Effector memory CD8-positive, alpha-beta T cell (primary cell): ENCODE data around the gene FEZ2.

Source experiments
- ATAC-seq: fragments of 150-1000 bp; cut with Tn5 transposase; replicated peaks from 2 replicates; pipeline ENCODE4 v1.10.0; 2021; ENCODE audit warnings: mild to moderate bottlenecking, moderate library complexity
- DNase-seq, 3 experiments: peaks; one replicate each; pipeline ENCODE4 v3.0.0; 2021
- H3K27ac Mint-ChIP-seq, 2 donors: one replicate each; pipeline ENCODE4 v1.8.0; 2022; ENCODE audit warnings: mild to moderate bottlenecking in 2 of 2, mixed read lengths in 2 of 2, moderate library complexity in 2 of 2
- H3K27me3 Mint-ChIP-seq, 2 donors: one replicate each; pipeline ENCODE4 v1.8.0; 2022; ENCODE audit warnings: mixed read lengths in 2 of 2
- H3K36me3 Mint-ChIP-seq: one replicate; pipeline ENCODE4 v1.8.0; 2022; ENCODE audit warnings: mild to moderate bottlenecking, moderate library complexity, mixed read lengths; ENCODE audit not compliant: insufficient read depth
- H3K4me1 Mint-ChIP-seq, 2 donors: one replicate each; pipeline ENCODE4 v1.8.0; 2022; ENCODE audit warnings: low read depth in 2 of 2, mixed read lengths in 2 of 2
- H3K4me3 Mint-ChIP-seq, 2 donors: one replicate each; pipeline ENCODE4 v1.8.0; 2022; ENCODE audit warnings: mild to moderate bottlenecking in 2 of 2, mixed read lengths in 2 of 2, moderate library complexity in 2 of 2
- H3K9me3 Mint-ChIP-seq, 2 donors: one replicate each; pipeline ENCODE4 v1.8.0; 2022; ENCODE audit warnings: mixed read lengths in 2 of 2

The FEZ2 gene

DNA sequence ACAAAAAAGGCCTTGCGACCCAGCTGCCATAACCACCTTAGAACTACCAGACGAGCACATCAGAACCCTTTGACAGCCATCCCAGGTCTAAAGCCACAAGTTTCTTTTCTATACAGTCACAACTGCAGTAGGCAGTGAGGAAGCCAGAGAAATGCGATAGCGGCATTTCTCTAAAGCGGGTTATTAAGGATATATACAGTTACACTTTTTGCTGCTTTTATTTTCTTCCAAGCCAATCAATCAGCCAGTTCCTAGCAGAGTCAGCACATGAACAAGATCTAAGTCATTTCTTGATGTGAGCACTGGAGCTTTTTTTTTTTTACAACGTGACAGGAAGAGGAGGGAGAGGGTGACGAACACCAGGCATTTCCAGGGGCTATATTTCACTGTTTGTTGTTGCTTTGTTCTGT is 48.8 kb downstream of the FEZ2 start:
- Mint-ChIP-seq H3K4me1 (peaks cover 0 to 4% of the 10 kb centered on the region in 2 donors), H3K9me3 (no peaks in the 10 kb centered on the region), H3K27me3 (no peaks in the 10 kb centered on the region), H3K36me3 (peaks cover 43% of the 10 kb centered on the region), H3K4me3 (no peak overlapping the region), H3K27ac (peak overlapping the region; percentile 19 to 89)
- ATAC-seq: no peak
- no peak for DNase-seq

DNA sequence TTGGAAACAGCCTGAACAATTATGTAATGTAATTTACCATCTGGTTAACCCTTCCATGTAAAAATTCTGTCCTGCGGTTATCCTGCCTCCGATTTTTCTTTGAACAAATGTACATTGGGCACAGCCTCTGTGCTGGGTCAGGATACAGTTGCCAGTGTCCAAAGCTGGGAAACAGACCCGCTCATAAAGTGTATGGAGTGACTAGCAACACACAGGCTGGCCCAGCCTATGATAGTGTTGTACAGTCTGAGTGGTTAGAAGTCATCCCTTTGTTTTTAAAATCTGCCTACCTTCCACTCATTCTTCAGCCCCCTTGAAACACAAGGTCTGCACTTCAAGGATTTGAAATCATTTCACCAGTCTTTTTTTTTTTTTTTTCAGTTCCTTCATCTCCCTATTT is 50.1 kb downstream of the FEZ2 start:
- H3K36me3 Mint-ChIP-seq: peaks cover 37% of the 10 kb centered on the region
- peaks cover 0 to 4% of the 10 kb centered on the region in 2 donors for H3K4me1 Mint-ChIP-seq
- ATAC-seq: no peak
- no peaks in the 10 kb centered on the region for H3K9me3 Mint-ChIP-seq
- H3K4me3 Mint-ChIP-seq: no peak overlapping the region
- no peaks in the 10 kb centered on the region for H3K27me3 Mint-ChIP-seq
- no peak for DNase-seq
- no peak overlapping the region for H3K27ac Mint-ChIP-seq

DNA sequence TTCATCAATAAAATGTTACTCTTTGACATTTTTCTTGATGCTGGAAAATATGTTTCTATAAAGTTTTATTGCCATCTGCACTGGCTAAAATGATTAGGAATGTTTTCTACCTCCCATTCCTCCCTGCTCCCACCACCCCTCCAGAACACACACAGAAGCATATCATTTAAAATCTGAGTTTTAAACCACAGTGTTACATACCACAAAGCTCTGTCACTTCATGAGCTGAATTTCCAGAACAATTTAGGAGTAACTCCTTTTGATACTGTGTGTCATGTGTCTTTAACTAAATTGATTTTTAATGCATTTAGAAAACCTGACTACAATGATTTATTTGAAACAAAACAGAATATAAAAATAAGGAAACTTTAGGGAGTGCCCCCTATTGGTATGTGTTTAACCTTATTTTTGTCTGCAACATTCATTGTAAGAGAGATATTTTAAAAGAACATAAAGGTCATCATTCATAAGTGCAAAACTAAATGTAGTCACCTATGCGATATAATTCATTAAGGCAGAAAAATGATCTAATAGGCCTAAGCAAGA is 52.0 kb downstream of the FEZ2 start:
- Mint-ChIP-seq H3K27ac (no peak overlapping the region), H3K27me3 (no peaks in the 10 kb centered on the region), H3K36me3 (peaks cover 27% of the 10 kb centered on the region), H3K4me3 (no peak overlapping the region), H3K4me1 (peaks cover 0 to 4% of the 10 kb centered on the region in 2 donors), H3K9me3 (no peaks in the 10 kb centered on the region)
- ATAC-seq (no peak), DNase-seq (no peak)

DNA sequence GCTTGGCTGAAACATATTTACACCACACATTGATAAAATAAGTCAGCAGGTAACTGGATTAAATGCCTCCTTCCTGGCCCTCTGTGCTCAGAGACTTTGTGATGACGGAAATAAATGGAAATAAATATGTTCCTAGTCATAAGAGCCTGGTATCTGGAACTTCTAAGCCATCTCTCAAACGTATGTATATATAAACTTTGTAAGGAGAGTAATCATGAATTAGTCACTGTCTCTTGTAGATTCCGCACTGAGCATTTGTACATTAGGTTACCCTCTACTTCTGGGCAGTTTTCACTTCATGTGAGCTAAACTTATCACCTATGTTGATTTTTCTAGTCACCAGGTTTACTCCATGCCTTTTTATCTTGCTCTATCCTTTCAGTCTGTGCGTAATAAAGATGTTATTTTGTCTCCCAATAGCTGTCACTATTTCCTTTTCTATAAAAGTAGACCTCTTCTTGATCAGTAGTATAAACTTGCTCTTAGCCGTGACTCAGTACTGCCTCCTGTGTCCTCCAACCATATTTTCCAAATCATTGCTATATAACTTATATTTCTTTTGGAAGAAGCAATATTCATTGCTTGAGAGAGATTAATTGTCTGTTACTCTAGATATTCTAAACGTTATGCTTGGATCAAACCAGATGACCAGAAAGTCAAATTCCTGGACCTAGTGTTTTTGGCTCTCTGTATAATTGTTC is 53.2 kb downstream of the FEZ2 start:
- Mint-ChIP-seq H3K27me3 (no peaks in the 10 kb centered on the region), H3K4me1 (peaks cover 0 to 4% of the 10 kb centered on the region in 2 donors), H3K4me3 (no peak overlapping the region), H3K36me3 (peaks cover 24% of the 10 kb centered on the region), H3K9me3 (no peaks in the 10 kb centered on the region), H3K27ac (no peak overlapping the region)
- ATAC-seq: no peak
- DNase-seq: no peak

DNA sequence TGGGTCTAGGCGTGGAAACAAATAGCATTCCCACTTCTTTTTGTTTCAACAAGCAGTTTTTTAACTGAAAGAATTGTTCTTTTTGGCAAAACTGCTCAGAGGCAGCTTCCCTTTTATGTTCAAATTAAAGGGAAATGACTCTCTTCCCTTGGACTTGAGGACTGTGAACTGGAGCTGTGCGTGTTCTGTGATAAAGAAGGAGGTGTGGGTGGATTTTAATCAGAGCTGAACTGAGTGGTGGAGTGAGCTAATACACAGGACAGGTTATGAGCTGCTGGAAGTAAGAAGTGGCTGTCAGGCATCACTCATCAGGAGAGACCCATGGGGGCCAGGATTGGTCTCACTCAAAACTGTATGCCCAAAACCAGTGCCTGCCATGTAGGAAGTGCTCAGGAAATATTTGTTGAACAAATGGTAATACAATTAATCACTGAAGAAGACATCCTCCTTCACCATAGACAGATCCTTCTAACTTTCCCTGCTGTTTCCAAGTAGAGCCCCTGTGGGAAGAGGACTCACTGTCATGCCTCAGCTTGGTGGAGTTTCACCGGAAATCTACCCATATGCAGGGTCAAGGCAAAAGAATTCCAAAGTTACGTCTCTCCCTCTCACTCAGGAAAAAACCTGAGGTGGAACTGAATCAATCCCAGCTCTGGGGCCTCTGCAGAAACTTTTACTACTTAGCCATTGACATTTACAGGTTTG is 55.9 kb downstream of the FEZ2 start:
- no peak for ATAC-seq
- no peaks in the 10 kb centered on the region for H3K27me3 Mint-ChIP-seq
- no peak overlapping the region for H3K4me3 Mint-ChIP-seq
- no peak overlapping the region for H3K27ac Mint-ChIP-seq
- no peaks in the 10 kb centered on the region for H3K4me1 Mint-ChIP-seq
- DNase-seq: no peak
- peaks cover 7% of the 10 kb centered on the region for H3K36me3 Mint-ChIP-seq
- H3K9me3 Mint-ChIP-seq: no peaks in the 10 kb centered on the region

DNA sequence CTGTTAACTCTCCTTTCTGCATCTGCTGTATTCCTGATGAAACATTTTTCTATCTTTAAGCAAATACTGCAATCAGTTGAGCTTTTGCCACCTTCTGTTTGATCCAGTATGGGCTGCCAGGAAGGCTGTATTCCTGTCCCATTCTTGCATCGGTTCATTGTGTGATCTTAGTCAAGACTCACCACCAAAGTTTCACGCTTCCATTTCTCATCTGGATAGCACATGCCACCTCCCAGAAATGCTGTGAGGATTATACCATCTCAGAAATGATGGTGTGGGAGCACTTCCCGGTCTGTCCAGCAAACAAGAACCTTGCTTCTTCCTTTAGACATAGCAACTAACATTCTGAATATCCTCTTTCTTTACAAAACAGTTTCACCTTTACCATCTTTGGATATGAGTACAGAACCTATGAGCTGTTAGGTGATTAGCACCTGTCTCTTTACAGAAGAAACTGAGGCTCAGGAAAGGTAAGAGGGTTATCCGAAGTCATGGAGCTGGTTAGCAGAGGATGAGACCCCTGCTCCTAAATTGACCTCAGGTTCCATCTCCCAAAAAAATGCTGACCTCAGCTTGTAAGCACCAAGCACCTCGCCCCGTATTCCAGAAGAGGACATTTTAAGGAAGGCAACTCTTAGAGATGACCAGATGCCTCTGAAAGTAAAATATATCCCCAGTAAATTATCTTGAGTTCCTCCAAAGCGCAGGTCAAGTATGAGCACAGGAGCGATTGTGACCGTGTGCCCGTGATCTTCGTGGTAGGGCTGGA is 56.8 kb downstream of the FEZ2 start:
- Mint-ChIP-seq H3K36me3 (no peaks in the 10 kb centered on the region), H3K27me3 (no peaks in the 10 kb centered on the region), H3K27ac (no peak overlapping the region), H3K4me1 (peaks cover 0 to 3% of the 10 kb centered on the region in 2 donors), H3K9me3 (no peaks in the 10 kb centered on the region), H3K4me3 (no peak overlapping the region)
- DNase-seq (no peak), ATAC-seq (no peak)

DNA sequence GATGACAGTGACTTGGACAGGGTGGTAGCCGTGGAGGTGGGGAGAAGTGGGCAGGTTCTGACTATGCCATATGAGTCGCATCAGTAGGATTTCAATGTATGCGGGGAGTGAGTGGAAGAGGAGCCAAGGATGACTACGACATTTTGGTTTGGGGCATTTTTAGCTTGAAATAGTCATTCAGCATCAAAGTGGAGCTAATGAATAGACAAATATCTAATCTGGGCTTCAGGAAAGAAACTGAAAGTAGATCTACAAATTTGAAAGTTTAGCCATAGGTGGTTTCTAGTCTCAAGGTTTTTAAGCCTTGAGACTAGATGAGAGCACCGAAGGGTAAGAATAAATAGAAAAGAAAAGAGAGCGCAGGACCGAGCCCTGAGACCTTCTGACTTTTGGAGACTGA is 58.3 kb downstream of the FEZ2 start:
- Mint-ChIP-seq H3K36me3 (no peaks in the 10 kb centered on the region), H3K4me1 (peaks cover 0 to 4% of the 10 kb centered on the region in 2 donors), H3K9me3 (no peaks in the 10 kb centered on the region), H3K4me3 (no peak overlapping the region), H3K27ac (no peak overlapping the region), H3K27me3 (no peaks in the 10 kb centered on the region)
- DNase-seq (no peak), ATAC-seq (no peak)

DNA sequence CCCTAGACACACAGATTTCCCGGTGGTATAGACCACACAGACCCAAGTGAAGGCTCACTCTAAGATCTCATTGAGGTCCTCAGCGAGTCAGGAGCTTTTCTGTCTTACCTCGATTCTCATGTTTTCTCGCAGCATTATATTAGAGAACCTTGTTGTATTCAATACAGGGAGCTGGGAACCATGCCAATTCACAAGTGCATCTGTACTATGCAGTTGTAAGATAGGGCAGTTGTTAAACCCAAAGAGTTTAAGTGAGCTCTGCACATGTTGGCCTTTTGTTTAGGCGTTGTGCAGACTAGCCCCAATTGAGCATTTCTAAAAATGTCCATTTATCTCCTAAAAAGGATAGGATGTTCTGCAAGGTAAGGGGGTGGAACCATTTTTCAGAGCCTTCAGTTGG is 59.6 kb downstream of the FEZ2 start:
- H3K4me1 Mint-ChIP-seq: peaks cover 2 to 12% of the 10 kb centered on the region in 2 donors
- H3K4me3 Mint-ChIP-seq: no peak overlapping the region
- no peaks in the 10 kb centered on the region for H3K9me3 Mint-ChIP-seq
- H3K27me3 Mint-ChIP-seq: no peaks in the 10 kb centered on the region
- DNase-seq (no peak), ATAC-seq (no peak)
- H3K36me3 Mint-ChIP-seq: no peaks in the 10 kb centered on the region
- H3K27ac Mint-ChIP-seq: peak overlapping the region in 1 of 2 donors; percentile 15

DNA sequence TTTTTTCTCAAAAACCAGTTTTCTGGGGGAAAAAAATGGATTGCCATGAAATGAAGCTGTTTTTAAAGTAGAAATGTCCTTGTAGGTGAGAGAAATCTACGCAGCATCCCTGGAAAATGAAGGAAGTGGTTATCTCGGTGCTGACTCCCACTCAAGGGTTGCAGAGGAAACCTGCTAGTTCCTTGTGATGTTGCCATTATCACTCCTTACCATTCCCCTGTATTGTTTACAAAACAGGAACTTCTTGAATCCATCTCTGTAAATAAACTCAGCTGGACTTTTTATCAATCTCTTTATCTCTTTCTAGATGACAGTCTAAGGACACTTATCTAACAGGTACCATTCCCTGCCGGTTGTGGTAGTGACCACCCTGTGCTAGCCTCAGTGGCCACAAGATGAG is 61.2 kb downstream of the FEZ2 start:
- Mint-ChIP-seq H3K36me3 (no peaks in the 10 kb centered on the region), H3K9me3 (no peaks in the 10 kb centered on the region)
- no peak for ATAC-seq

DNA sequence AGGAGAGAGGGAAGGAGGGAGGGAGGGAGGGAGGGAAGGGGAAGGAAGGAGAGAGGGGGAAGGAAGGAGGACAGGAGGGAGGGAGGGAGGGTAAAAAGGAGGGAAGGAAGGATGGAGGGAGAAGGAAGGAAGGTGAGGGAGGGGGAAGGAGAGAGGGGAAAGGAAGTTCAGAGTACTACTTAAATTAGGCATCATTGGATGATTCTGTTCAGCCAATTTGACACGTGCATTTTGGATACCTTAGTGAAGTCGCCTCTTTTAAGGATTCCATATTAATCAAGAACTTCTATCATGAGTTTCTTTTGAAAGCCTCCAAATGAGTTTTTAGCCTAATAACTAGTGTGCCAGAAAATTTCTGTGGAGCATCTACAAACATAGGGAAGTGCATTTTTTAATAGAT is 62.9 kb downstream of the FEZ2 start:
- H3K36me3 Mint-ChIP-seq: peaks cover 3% of the 10 kb centered on the region
- ATAC-seq (no peak), DNase-seq (no peak)
- H3K27me3 Mint-ChIP-seq: no peaks in the 10 kb centered on the region
- H3K9me3 Mint-ChIP-seq: no peaks in the 10 kb centered on the region
- no peak overlapping the region for H3K27ac Mint-ChIP-seq
- H3K4me1 Mint-ChIP-seq: peaks cover 2 to 12% of the 10 kb centered on the region in 2 donors
- H3K4me3 Mint-ChIP-seq: no peak overlapping the region

More for the DNA sequence above, 61.2 kb downstream of the FEZ2 start:
- Mint-ChIP-seq H3K27me3 (no peaks in the 10 kb centered on the region), H3K27ac (no peak overlapping the region), H3K4me3 (no peak overlapping the region), H3K4me1 (peaks cover 2 to 12% of the 10 kb centered on the region in 2 donors)
- DNase-seq: no peak

DNA sequence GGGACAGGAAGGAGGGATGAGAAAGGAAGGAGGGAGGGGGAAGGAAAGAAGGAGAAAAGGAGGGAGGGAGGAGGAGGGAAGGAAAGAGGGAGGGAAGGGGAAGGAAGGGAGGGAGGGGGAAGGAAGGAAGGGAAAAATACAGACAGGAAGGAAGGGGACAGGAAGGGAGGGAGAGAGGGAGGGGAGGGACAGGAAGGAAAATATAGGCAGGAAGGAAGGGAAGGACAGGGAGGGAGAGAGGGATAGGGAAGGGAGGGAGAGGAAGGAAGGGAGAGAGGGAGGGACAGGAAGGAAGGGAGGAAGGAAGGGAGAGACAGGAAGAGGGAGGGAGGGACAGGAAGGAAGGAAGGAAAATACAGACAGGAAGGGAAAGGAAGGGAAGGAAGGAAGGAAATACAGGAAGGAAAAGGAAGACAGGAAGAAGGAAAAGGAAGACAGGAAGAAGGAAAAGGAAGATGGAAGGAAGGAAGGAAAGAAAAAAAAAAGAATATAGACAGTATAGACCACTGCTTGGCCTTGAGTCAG is 63.6 kb downstream of the FEZ2 start:
- H3K36me3 Mint-ChIP-seq: peaks cover 3% of the 10 kb centered on the region
- ATAC-seq (no peak), DNase-seq (no peak)
- H3K4me1 Mint-ChIP-seq: peaks cover 2 to 12% of the 10 kb centered on the region in 2 donors
- H3K9me3 Mint-ChIP-seq: no peaks in the 10 kb centered on the region
- H3K4me3 Mint-ChIP-seq: no peak overlapping the region
- no peaks in the 10 kb centered on the region for H3K27me3 Mint-ChIP-seq
- H3K27ac Mint-ChIP-seq: peak overlapping the region; percentile 73 to 83

DNA sequence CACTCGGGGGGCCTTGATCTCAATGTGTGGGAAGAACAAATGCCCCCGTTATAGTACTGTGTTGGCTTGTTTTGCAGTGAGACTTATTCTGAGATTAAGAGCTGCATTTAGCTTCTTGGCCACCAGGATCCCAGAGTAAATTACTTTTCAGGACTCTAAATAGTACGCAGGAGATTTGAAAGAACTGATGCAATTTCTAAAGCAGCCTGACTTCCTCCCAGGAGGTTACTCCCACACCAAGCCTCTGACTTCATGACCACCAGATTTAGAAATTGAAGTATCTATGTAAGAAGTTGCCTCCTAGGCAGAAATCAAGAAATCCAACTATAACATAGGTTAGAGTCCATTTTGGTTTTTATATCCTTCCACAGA is 67.0 kb downstream of the FEZ2 start:
- DNase-seq (no peak), ATAC-seq (no peak)
- Mint-ChIP-seq H3K27me3 (no peaks in the 10 kb centered on the region), H3K36me3 (peaks cover 3% of the 10 kb centered on the region), H3K27ac (no peak overlapping the region), H3K9me3 (no peaks in the 10 kb centered on the region), H3K4me3 (no peak overlapping the region), H3K4me1 (peaks cover 5 to 11% of the 10 kb centered on the region in 2 donors)

DNA sequence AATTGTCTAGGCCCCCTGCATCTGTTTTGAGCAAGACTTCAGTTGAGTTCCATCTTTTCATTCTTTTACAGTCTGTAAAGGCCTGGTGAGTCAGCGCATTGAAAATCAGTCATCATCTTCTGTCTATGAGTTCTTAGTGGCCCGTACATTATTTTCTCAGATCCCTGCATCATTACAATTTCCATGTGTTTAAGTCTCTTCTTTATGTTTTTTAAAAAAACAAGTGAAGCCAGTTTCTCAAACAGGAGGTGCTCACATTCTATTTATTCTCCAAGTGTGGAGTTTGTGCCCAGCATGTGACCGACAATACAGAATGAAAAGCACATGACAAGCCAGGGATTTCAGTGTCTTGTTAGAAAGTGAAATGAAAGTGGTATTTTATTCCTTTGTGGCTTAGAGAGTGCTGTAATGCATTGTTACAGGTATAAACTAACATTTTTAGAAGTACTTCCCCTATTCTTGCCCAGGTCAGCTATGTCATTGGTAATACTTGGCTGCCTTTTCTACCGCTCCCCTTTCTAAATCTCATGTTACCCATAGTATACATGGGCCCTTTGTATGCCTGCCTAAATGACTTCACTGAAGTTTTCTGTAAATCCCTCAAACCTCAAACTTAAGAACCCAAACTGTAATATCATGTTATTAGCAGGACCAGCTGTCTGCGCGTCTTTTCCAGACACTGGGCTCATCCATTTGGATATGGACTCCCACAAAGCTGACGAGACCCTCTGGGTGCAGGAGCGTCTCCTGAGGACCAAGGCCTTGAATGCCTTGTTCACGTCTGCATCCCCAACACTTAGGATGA is 67.6 kb downstream of the FEZ2 start:
- H3K4me1 Mint-ChIP-seq: peaks cover 5 to 11% of the 10 kb centered on the region in 2 donors
- no peak overlapping the region for H3K4me3 Mint-ChIP-seq
- DNase-seq (no peak), ATAC-seq (no peak)
- H3K27me3 Mint-ChIP-seq: no peaks in the 10 kb centered on the region
- H3K27ac Mint-ChIP-seq: no peak overlapping the region
- no peaks in the 10 kb centered on the region for H3K9me3 Mint-ChIP-seq
- peaks cover 3% of the 10 kb centered on the region for H3K36me3 Mint-ChIP-seq
